Testis (tissue), 3 donors: ENCODE measurements around the gene KLHL3. TPM values are rescaled to one million over a fixed set of nuclear protein-coding genes. Genes with fewer than 3 reads are reported as not detected.

Experiments
- DNase-seq: peaks from one replicate; pipeline ENCODE4 v3.0.0-alpha.2; 2019
- H3K27ac ChIP-seq, 2 donors: fragments of 200-600 bp; sonication (generic); one replicate each; pipeline ENCODE4 v1.5.1; 2019
- H3K27me3 ChIP-seq: fragments of 200-600 bp; sonication (generic); one replicate; pipeline ENCODE4 v1.5.1; 2019
- H3K36me3 ChIP-seq: fragments of 200-600 bp; sonication (generic); one replicate; pipeline ENCODE4 v1.5.1; 2017; ENCODE audit warnings: low read depth; ENCODE audit errors: missing control alignments
- H3K4me1 ChIP-seq: fragments of 200-600 bp; sonication (generic); one replicate; pipeline ENCODE4 v1.5.1; 2019
- H3K4me3 ChIP-seq, 2 donors: fragments of 200-600 bp; sonication (generic); one replicate each; pipeline ENCODE4 v1.5.1; 2017 to 2019
- H3K9me3 ChIP-seq: fragments of 200-600 bp; sonication (generic); one replicate; pipeline ENCODE4 v1.5.1; 2017
- POLR2A ChIP-seq: fragments of 450-650 bp; IDR thresholded peaks from one replicate; pipeline ENCODE4 v1.6.1; 2017; ENCODE audit warnings: antibody characterized with exemption, mild to moderate bottlenecking, moderate library complexity
- WGBS, 2 donors: methylation state at CpG; one replicate each; pipeline ENCODE4 v1.1.5; 2018; 5-methylcytosine and 5-hydroxymethylcytosine counted together
- intact Hi-C: fragments of 100-400 bp; cut with DNase I; formaldehyde crosslinking; loops from one replicate; pipeline ENCODE4 v1.15.1; 2023; ENCODE audit warnings: low total_unique reads
- polyA plus RNA-seq: library from polyadenylated mRNA; stranded (reverse); fragments of 350-450 nt; fragmentation: Illumina TruSeq; extraction: RNeasy Lipid Tissue Mini Kit (QIAGEN cat#74804); gene quantifications from one replicate; pipeline ENCODE4 v1.2.3, GENCODE V29; 2014; ENCODE audit warnings: low read depth, low replicate concordance; ENCODE audit not compliant: insufficient read depth
- total RNA-seq, 2 donors: library from RNA; depleted of rRNA; stranded (reverse); fragments of >200 nt; gene quantifications; one replicate each; pipeline ENCODE4 v1.2.3, GENCODE V29; 2016
- TF ChIP-seq, protein P1 (sequence below), 3 experiments: fragments of 450-650 bp in 2 of 3; fragments of 200-600 bp in 1 of 3; sonication (generic) in 1 of 3; IDR thresholded peaks; one replicate each; pipeline ENCODE4 v1.5.1; 2016 to 2019; ENCODE audit warnings: antibody characterized with exemption in 3 of 3, mild to moderate bottlenecking in 2 of 3, moderate library complexity in 1 of 3

The KLHL3 gene
- total and polyA plus RNA-seq, 3 donors from 2014 or later, result 13.7 to 35.0 (median 26.2) TPM

DNA sequence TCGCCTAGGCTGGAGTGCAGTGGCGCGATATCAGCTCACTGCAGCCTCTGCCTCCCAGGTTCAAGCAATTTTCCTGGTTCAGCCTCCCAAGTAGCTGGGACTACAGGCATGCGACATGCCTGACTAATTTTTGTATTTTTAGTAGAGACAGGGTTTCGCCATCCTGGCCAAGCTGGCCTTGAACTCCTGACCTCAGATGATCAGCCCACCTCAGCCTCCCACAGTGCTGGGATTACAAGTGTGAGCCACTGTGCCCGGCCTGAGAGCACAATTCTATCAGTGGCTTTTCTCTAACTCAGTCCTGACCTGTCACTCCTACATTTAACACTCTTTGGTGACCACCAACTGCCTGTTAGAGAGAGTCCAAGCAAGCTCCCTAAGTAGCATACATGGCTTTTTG, 154.1 kb downstream of the KLHL3 start:
- Histone ChIP-seq H3K4me1 (no peaks in the 10 kb centered on the region), H3K4me3 (no peak overlapping the region), H3K27me3 (no peaks in the 10 kb centered on the region), H3K27ac (no peak overlapping the region), H3K36me3 (no peaks in the 10 kb centered on the region), H3K9me3 (no peaks in the 10 kb centered on the region)
- no peak for TF ChIP-seq POLR2A
- TF ChIP-seq, protein P1, sequence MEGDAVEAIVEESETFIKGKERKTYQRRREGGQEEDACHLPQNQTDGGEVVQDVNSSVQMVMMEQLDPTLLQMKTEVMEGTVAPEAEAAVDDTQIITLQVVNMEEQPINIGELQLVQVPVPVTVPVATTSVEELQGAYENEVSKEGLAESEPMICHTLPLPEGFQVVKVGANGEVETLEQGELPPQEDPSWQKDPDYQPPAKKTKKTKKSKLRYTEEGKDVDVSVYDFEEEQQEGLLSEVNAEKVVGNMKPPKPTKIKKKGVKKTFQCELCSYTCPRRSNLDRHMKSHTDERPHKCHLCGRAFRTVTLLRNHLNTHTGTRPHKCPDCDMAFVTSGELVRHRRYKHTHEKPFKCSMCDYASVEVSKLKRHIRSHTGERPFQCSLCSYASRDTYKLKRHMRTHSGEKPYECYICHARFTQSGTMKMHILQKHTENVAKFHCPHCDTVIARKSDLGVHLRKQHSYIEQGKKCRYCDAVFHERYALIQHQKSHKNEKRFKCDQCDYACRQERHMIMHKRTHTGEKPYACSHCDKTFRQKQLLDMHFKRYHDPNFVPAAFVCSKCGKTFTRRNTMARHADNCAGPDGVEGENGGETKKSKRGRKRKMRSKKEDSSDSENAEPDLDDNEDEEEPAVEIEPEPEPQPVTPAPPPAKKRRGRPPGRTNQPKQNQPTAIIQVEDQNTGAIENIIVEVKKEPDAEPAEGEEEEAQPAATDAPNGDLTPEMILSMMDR (IDR thresholded peaks at IDR 0.05), result no peak
- intact Hi-C loops, result no loop called here
- WGBS, 2 donors, result 51 to 60% methylated on average over 6 of the region's 6 CpGs
- no peak for DNase-seq

DNA sequence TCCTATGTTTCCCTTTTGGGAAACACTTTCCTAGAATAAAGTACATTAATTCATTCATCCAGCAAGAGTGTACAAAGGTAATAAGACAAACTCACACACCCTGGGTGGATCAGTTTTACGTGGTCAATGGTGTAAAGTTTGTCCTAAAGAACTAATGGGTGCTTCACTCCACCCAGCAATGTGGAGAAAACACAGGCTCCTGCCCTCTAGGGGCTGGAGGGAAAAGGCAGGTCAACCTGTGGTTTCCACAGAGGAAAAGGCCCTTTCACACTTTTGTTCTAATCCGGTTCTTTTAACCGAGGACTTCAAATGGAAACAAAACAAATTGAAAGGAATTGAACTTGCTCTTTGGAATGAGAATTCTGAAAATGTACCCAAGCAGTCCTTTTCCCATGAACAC, 155.9 kb downstream of the KLHL3 start:
- WGBS, 2 donors, result 83 to 91% methylated on average over 3 of the region's 3 CpGs
- TF ChIP-seq, protein P1 (IDR thresholded peaks at IDR 0.05), result peak in 1 of 3 experiments; percentile 19
- TF ChIP-seq POLR2A, result no peak
- Histone ChIP-seq H3K4me3 (no peak overlapping the region), H3K9me3 (no peaks in the 10 kb centered on the region), H3K36me3 (no peaks in the 10 kb centered on the region), H3K27me3 (no peaks in the 10 kb centered on the region), H3K4me1 (no peaks in the 10 kb centered on the region), H3K27ac (no peak overlapping the region)
- intact Hi-C loops, result no loop called here
- DNase-seq, result no peak

DNA sequence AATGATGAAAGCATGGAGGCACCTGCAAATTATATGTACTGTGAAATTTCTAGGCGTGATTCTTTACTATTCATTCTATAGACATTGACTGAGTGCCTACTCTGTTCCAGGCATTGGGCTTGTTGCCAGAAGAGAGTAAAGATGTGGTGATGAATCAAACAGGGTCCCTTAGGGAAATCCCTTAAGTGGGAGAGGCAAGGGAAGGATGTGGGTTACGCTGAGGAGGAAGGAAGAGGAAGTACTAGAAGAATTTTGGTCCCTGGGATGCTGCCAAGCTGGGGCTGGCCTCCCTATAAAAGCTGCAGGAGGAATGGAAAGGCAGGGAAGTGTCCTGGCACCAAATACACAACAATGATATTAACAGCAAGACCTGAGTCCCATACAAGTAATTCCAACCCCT, 160.0 kb downstream of the KLHL3 start:
- H3K9me3 ChIP-seq, result no peaks in the 10 kb centered on the region
- no peak overlapping the region for H3K27ac ChIP-seq
- no peak for TF ChIP-seq POLR2A
- no peak overlapping the region for H3K4me3 ChIP-seq
- no peak for DNase-seq
- intact Hi-C loops, result no loop called here
- 23 to 67% methylated on average over 2 of the region's 2 CpGs for WGBS, 2 donors
- H3K27me3 ChIP-seq, result no peaks in the 10 kb centered on the region
- no peaks in the 10 kb centered on the region for H3K4me1 ChIP-seq
- no peaks in the 10 kb centered on the region for H3K36me3 ChIP-seq

DNA sequence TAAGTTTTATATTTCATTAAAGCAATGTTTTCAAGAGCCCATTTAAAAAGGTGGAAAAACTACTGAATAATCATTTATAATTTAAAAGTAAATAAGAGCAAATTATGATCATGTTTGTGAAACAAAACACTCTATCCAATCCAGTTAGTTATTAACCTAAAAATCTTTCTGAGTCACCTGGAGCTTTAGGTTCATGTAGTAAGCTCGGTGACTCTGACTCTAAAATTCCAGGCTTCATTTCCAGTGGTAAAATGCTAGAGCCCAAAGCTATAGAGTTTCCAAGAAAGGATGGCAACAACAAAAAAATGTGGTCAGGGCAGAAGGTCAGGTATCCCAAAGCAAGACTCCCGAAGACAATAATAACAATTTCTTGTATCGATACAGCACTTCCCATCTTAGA, 160.7 kb downstream of the KLHL3 start:
- Histone ChIP-seq H3K36me3 (no peaks in the 10 kb centered on the region), H3K4me3 (no peak overlapping the region), H3K9me3 (no peaks in the 10 kb centered on the region), H3K4me1 (no peaks in the 10 kb centered on the region), H3K27me3 (no peaks in the 10 kb centered on the region), H3K27ac (no peak overlapping the region)
- no peak for DNase-seq
- 91 to 93% methylated on average over 3 of the region's 3 CpGs for WGBS, 2 donors
- TF ChIP-seq, protein P1 (IDR thresholded peaks at IDR 0.05), result no peak
- no peak for TF ChIP-seq POLR2A
- intact Hi-C loops, result no loop called here

DNA sequence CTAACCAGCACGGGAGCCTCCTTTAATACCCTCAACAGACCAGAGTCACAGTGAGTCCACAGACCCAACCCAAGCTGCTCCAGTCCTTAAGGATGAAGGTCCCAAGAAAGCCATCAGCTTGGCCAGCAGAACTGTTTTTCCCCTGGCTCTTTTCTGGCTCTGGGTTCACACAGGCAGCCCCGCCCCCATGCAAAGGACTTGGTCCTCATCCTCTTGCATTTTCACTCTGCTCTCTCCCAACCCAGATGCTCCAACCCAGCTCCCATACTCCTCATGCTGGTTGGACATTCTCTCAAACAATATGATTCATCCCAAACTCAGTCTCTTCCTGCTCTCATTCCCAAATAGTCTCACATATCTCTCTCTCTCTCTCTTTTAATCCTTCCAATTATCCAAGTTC, 162.5 kb downstream of the KLHL3 start:
- Histone ChIP-seq H3K36me3 (no peaks in the 10 kb centered on the region), H3K4me3 (no peak overlapping the region), H3K9me3 (no peaks in the 10 kb centered on the region), H3K4me1 (no peaks in the 10 kb centered on the region), H3K27ac (no peak overlapping the region), H3K27me3 (no peaks in the 10 kb centered on the region)
- WGBS, 2 donors, result 76 to 89% methylated on average over 2 of the region's 2 CpGs
- intact Hi-C loops, result no loop called here
- no peak for DNase-seq
- no peak for TF ChIP-seq POLR2A
- TF ChIP-seq, protein P1 (IDR thresholded peaks at IDR 0.05), result no peak
